Mesodermal cell (in vitro differentiated cells): ENCODE measurements around the gene PSENEN.

Source experiments
- H3K27ac ChIP-seq: 2 replicates; pipeline ENCODE4 v1.7.0; 2013; ENCODE audit warnings: mild to moderate bottlenecking, low read depth, low read length, moderate library complexity; ENCODE audit not compliant: severe bottlenecking
- H3K36me3 ChIP-seq: 2 replicates; pipeline ENCODE4 v1.7.1; 2013; ENCODE audit warnings: mild to moderate bottlenecking, low read length, moderate library complexity; ENCODE audit not compliant: control insufficient read depth, insufficient read depth
- H3K4me1 ChIP-seq: one replicate; pipeline ENCODE4 v1.7.1; 2013; ENCODE audit warnings: mild to moderate bottlenecking, low read length; ENCODE audit not compliant: insufficient read depth, control insufficient read depth, poor library complexity, severe bottlenecking
- H3K4me3 ChIP-seq: 2 replicates; pipeline ENCODE4 v1.7.0; 2013; ENCODE audit warnings: low read length, control low read depth, mild to moderate bottlenecking; ENCODE audit not compliant: insufficient read depth, poor library complexity, severe bottlenecking; ENCODE audit errors: extremely low read depth
- H3K9me3 ChIP-seq: 2 replicates; pipeline ENCODE4 v1.7.1; 2013; ENCODE audit warnings: mild to moderate bottlenecking, low read length, moderate library complexity; ENCODE audit not compliant: control insufficient read depth
- WGBS, 2 experiments: methylation state at CpG; one replicate each; pipeline ENCODE4 v1.1.5; 2013; ENCODE audit warnings: missing lambda C conversion rate in 2 of 2; ENCODE audit not compliant: insufficient coverage in 2 of 2; 5-methylcytosine and 5-hydroxymethylcytosine counted together

Gene PSENEN

GRCh38 chr19:35727956-35728706 is 17.3 kb upstream of the PSENEN start:
- WGBS, 2 experiments: 96 to 98% methylated on average over 18 to 19 of the region's 19 CpGs
- Histone ChIP-seq H3K9me3 (no peaks in the 10 kb centered on the region), H3K4me3 (no peak overlapping the region), H3K36me3 (peaks cover 98% of the 10 kb centered on the region), H3K4me1 (peaks cover 3% of the 10 kb centered on the region), H3K27ac (no peak overlapping the region)

- 95% methylated on average over 16 to 18 of the region's 18 CpGs for WGBS, 2 experiments
- H3K36me3 ChIP-seq: peaks cover 98% of the 10 kb centered on the region
These were observed 16.4 kb upstream of the PSENEN start for GRCh38 chr19:35729021-35729420.

GRCh38 chr19:35729763-35730162 is 15.7 kb upstream of the PSENEN start:
- no peak overlapping the region for H3K4me3 ChIP-seq
- H3K9me3 ChIP-seq: no peaks in the 10 kb centered on the region
- H3K27ac ChIP-seq: no peak overlapping the region
- peaks cover 3% of the 10 kb centered on the region for H3K4me1 ChIP-seq
- WGBS, 2 experiments: 94 to 97% methylated on average over 11 of the region's 11 CpGs
- peaks cover 98% of the 10 kb centered on the region for H3K36me3 ChIP-seq

More at GRCh38 chr19:35729021-35729420, 16.4 kb upstream of the PSENEN start:
- H3K27ac ChIP-seq: no peak overlapping the region
- no peak overlapping the region for H3K4me3 ChIP-seq
- H3K4me1 ChIP-seq: peaks cover 3% of the 10 kb centered on the region
- H3K9me3 ChIP-seq: no peaks in the 10 kb centered on the region

- H3K27ac ChIP-seq: no peak overlapping the region
- WGBS, 2 experiments: 95 to 96% methylated on average over 18 of the region's 18 CpGs
These were observed 15.1 kb upstream of the PSENEN start for GRCh38 chr19:35730326-35730725.

GRCh38 chr19:35731353-35731752 is 14.1 kb upstream of the PSENEN start:
- H3K27ac ChIP-seq: no peak overlapping the region
- no peak overlapping the region for H3K4me3 ChIP-seq
- H3K9me3 ChIP-seq: no peaks in the 10 kb centered on the region
- 96 to 97% methylated on average over 8 of the region's 9 CpGs for WGBS, 2 experiments
- H3K4me1 ChIP-seq: peaks cover 3% of the 10 kb centered on the region
- peaks cover 97% of the 10 kb centered on the region for H3K36me3 ChIP-seq

More at GRCh38 chr19:35730326-35730725, 15.1 kb upstream of the PSENEN start:
- H3K4me3 ChIP-seq: no peak overlapping the region
- no peaks in the 10 kb centered on the region for H3K9me3 ChIP-seq
- H3K36me3 ChIP-seq: peaks cover 98% of the 10 kb centered on the region
- peaks cover 3% of the 10 kb centered on the region for H3K4me1 ChIP-seq

- peaks cover 3% of the 10 kb centered on the region for H3K4me1 ChIP-seq
- no peak overlapping the region for H3K27ac ChIP-seq
- H3K36me3 ChIP-seq: peaks cover 97% of the 10 kb centered on the region
- WGBS, 2 experiments: 88 to 93% methylated on average over 11 to 13 of the region's 21 CpGs
- H3K9me3 ChIP-seq: no peaks in the 10 kb centered on the region
- no peak overlapping the region for H3K4me3 ChIP-seq
These were observed 13.6 kb upstream of the PSENEN start for GRCh38 chr19:35731779-35732405.

GRCh38 chr19:35732540-35733179 is 12.8 kb upstream of the PSENEN start:
- Histone ChIP-seq H3K4me3 (no peak overlapping the region), H3K9me3 (no peaks in the 10 kb centered on the region), H3K36me3 (peaks cover 97% of the 10 kb centered on the region), H3K27ac (no peak overlapping the region), H3K4me1 (peaks cover 3% of the 10 kb centered on the region)
- 95 to 97% methylated on average over 21 to 23 of the region's 25 CpGs for WGBS, 2 experiments

GRCh38 chr19:35733180-35734125 is 12.0 kb upstream of the PSENEN start:
- Histone ChIP-seq H3K9me3 (no peaks in the 10 kb centered on the region), H3K36me3 (peaks cover 97% of the 10 kb centered on the region), H3K4me3 (no peak overlapping the region), H3K27ac (no peak overlapping the region), H3K4me1 (peaks cover 3% of the 10 kb centered on the region)
- 93 to 98% methylated on average over 16 to 22 of the region's 35 CpGs for WGBS, 2 experiments

- WGBS, 2 experiments: 98% methylated on average over 8 of the region's 8 CpGs
- peaks cover 3% of the 10 kb centered on the region for H3K4me1 ChIP-seq
- no peak overlapping the region for H3K27ac ChIP-seq
- peaks cover 97% of the 10 kb centered on the region for H3K36me3 ChIP-seq
- no peak overlapping the region for H3K4me3 ChIP-seq
- no peaks in the 10 kb centered on the region for H3K9me3 ChIP-seq
These were observed 11.2 kb upstream of the PSENEN start for GRCh38 chr19:35734273-35734672.

GRCh38 chr19:35734889-35735288 is 10.6 kb upstream of the PSENEN start:
- H3K9me3 ChIP-seq: no peaks in the 10 kb centered on the region
- H3K36me3 ChIP-seq: peaks cover 92% of the 10 kb centered on the region
- peaks cover 8% of the 10 kb centered on the region for H3K4me1 ChIP-seq
- 91 to 97% methylated on average over 5 of the region's 5 CpGs for WGBS, 2 experiments
- no peak overlapping the region for H3K4me3 ChIP-seq
- H3K27ac ChIP-seq: no peak overlapping the region
